ENCODE results near the gene PSMD6.

The PSMD6 gene

GRCh38 chr3:64023187-64023860 is at the start of gene PSMD6:
TSS of gene PSMD6 (minus strand) at chr3:64023494. CDS start at chr3:64023419, 75 bp downstream.
- H3K4me3 ChIP-seq (ENCODE audit: low read depth, low read length), result peak within 1 kb of the TSS; percentile 76
- peak; percentile 91 for DNase-seq (ENCODE audit: low read depth)
- TF ChIP-seq CTCF (IDR thresholded peaks at IDR 0.05; ENCODE audit: insufficient read depth, low read depth, low read length, missing control alignments), result peak; percentile 100

- H3K4me3 ChIP-seq (ENCODE audit: low read depth, low read length), result no peak overlapping the region
- TF ChIP-seq CTCF (IDR thresholded peaks at IDR 0.05; ENCODE audit: insufficient read depth, low read depth, low read length, missing control alignments), result no peak
- DNase-seq (ENCODE audit: low read depth), result no peak
Observed at GRCh38 chr3:64072126-64072525, 48.8 kb upstream of the PSMD6 start.

GRCh38 chr3:64070704-64071103 is 47.4 kb upstream of the PSMD6 start:
- no peak for TF ChIP-seq CTCF (IDR thresholded peaks at IDR 0.05; ENCODE audit: insufficient read depth, low read depth, low read length, missing control alignments)
- H3K4me3 ChIP-seq (ENCODE audit: low read depth, low read length), result no peak overlapping the region
- DNase-seq (ENCODE audit: low read depth), result no peak

GRCh38 chr3:64067506-64068346 is 44.4 kb upstream of the PSMD6 start:
- TF ChIP-seq CTCF (IDR thresholded peaks at IDR 0.05; ENCODE audit: insufficient read depth, low read depth, low read length, missing control alignments), result no peak
- no peak for DNase-seq (ENCODE audit: low read depth)
- H3K4me3 ChIP-seq (ENCODE audit: low read depth, low read length), result no peak overlapping the region

- no peak overlapping the region for H3K4me3 ChIP-seq (ENCODE audit: low read depth, low read length)
- no peak for DNase-seq (ENCODE audit: low read depth)
- TF ChIP-seq CTCF (IDR thresholded peaks at IDR 0.05; ENCODE audit: insufficient read depth, low read depth, low read length, missing control alignments), result no peak
Observed at GRCh38 chr3:64064804-64065203, 41.5 kb upstream of the PSMD6 start.

GRCh38 chr3:64063983-64064438 is 40.7 kb upstream of the PSMD6 start:
- TF ChIP-seq CTCF (IDR thresholded peaks at IDR 0.05; ENCODE audit: insufficient read depth, low read depth, low read length, missing control alignments), result no peak
- DNase-seq (ENCODE audit: low read depth), result no peak
- no peak overlapping the region for H3K4me3 ChIP-seq (ENCODE audit: low read depth, low read length)
